ENCODE data around the gene CACNA1B. TPM values are rescaled to one million over a fixed set of nuclear protein-coding genes. Genes with fewer than 3 reads are reported as not detected.

CACNA1B gene
- total and polyA plus RNA-seq, 4 donors, result 0.01 to 0.20 (median 0.09) TPM; not detected in 1

- no peak overlapping the region for H3K27ac ChIP-seq (ENCODE audit: low read depth in 1 of 2, low read length in 1 of 2)
- TF ChIP-seq, protein P1, sequence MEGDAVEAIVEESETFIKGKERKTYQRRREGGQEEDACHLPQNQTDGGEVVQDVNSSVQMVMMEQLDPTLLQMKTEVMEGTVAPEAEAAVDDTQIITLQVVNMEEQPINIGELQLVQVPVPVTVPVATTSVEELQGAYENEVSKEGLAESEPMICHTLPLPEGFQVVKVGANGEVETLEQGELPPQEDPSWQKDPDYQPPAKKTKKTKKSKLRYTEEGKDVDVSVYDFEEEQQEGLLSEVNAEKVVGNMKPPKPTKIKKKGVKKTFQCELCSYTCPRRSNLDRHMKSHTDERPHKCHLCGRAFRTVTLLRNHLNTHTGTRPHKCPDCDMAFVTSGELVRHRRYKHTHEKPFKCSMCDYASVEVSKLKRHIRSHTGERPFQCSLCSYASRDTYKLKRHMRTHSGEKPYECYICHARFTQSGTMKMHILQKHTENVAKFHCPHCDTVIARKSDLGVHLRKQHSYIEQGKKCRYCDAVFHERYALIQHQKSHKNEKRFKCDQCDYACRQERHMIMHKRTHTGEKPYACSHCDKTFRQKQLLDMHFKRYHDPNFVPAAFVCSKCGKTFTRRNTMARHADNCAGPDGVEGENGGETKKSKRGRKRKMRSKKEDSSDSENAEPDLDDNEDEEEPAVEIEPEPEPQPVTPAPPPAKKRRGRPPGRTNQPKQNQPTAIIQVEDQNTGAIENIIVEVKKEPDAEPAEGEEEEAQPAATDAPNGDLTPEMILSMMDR (IDR thresholded peaks at IDR 0.05; ENCODE audit: control extremely low read depth, extremely low read depth), result no peak
- WGBS, 2 donors, result 74 to 75% methylated on average over 10 of the region's 10 CpGs
- no peak overlapping the region for H3K4me3 ChIP-seq
- no peaks in the 10 kb centered on the region for H3K4me1 ChIP-seq (ENCODE audit: control insufficient read depth in 5 of 5, insufficient read depth in 5 of 5, low read length in 5 of 5)
- ATAC-seq (ENCODE audit: insufficient read depth, low FRiP score) (no peak), DNase-seq (no peak)
- no peak overlapping the region for H3K9ac ChIP-seq (ENCODE audit: insufficient read depth in 1 of 2, low read length in 2 of 2)
- H3K9me3 ChIP-seq (ENCODE audit: control insufficient read depth in 4 of 4, insufficient read depth in 3 of 4, low read length in 3 of 4), result no peaks in the 10 kb centered on the region
- no peaks in the 10 kb centered on the region for H3K27me3 ChIP-seq (ENCODE audit: control insufficient read depth in 3 of 3, insufficient read depth in 3 of 3, low read length in 2 of 3)
- H3K36me3 ChIP-seq (ENCODE audit: control insufficient read depth in 4 of 4, insufficient read depth in 4 of 4, low read length in 4 of 4), result no peaks in the 10 kb centered on the region
Measured at GRCh38 chr9:137987244-137988030, 109.9 kb downstream of the CACNA1B start.

- Histone ChIP-seq H3K27me3 (ENCODE audit: control insufficient read depth in 3 of 3, insufficient read depth in 3 of 3, low read length in 2 of 3) (no peaks in the 10 kb centered on the region), H3K9me3 (ENCODE audit: control insufficient read depth in 4 of 4, insufficient read depth in 3 of 4, low read length in 3 of 4) (no peaks in the 10 kb centered on the region), H3K4me3 (no peak overlapping the region), H3K36me3 (ENCODE audit: control insufficient read depth in 4 of 4, insufficient read depth in 4 of 4, low read length in 4 of 4) (no peaks in the 10 kb centered on the region), H3K4me1 (ENCODE audit: control insufficient read depth in 5 of 5, insufficient read depth in 5 of 5, low read length in 5 of 5) (no peaks in the 10 kb centered on the region), H3K27ac (ENCODE audit: low read depth in 1 of 2, low read length in 1 of 2) (no peak overlapping the region), H3K9ac (ENCODE audit: insufficient read depth in 1 of 2, low read length in 2 of 2) (no peak overlapping the region)
- DNase-seq (no peak), ATAC-seq (ENCODE audit: insufficient read depth, low FRiP score) (no peak)
- WGBS, 2 donors, result 75 to 83% methylated on average over 8 of the region's 8 CpGs
- TF ChIP-seq, protein P1 (IDR thresholded peaks at IDR 0.05; ENCODE audit: control extremely low read depth, extremely low read depth), result no peak
Measured at GRCh38 chr9:137988051-137988450, 110.5 kb downstream of the CACNA1B start.

GRCh38 chr9:137988701-137989100 is 111.1 kb downstream of the CACNA1B start:
- H3K9ac ChIP-seq (ENCODE audit: insufficient read depth in 1 of 2, low read length in 2 of 2), result no peak overlapping the region
- DNase-seq, result no peak
- 90 to 100% methylated on average over 1 of the region's 1 CpG for WGBS, 2 donors
- no peak for ATAC-seq (ENCODE audit: insufficient read depth, low FRiP score)
- H3K4me1 ChIP-seq (ENCODE audit: control insufficient read depth in 5 of 5, insufficient read depth in 5 of 5, low read length in 5 of 5), result no peaks in the 10 kb centered on the region
- no peaks in the 10 kb centered on the region for H3K36me3 ChIP-seq (ENCODE audit: control insufficient read depth in 4 of 4, insufficient read depth in 4 of 4, low read length in 4 of 4)
- no peak overlapping the region for H3K4me3 ChIP-seq
- H3K27ac ChIP-seq (ENCODE audit: low read depth in 1 of 2, low read length in 1 of 2), result no peak overlapping the region
- H3K9me3 ChIP-seq (ENCODE audit: control insufficient read depth in 4 of 4, insufficient read depth in 3 of 4, low read length in 3 of 4), result no peaks in the 10 kb centered on the region
- TF ChIP-seq, protein P1 (IDR thresholded peaks at IDR 0.05; ENCODE audit: control extremely low read depth, extremely low read depth), result no peak
- no peaks in the 10 kb centered on the region for H3K27me3 ChIP-seq (ENCODE audit: control insufficient read depth in 3 of 3, insufficient read depth in 3 of 3, low read length in 2 of 3)

Measured in lung (tissue), 12 donors.